Transverse colon (tissue), 3 donors: ENCODE data around the gene TNNI3.

ENCODE experiments used
- POLR2A ChIP-seq: fragments of 450-650 bp; IDR thresholded peaks from one replicate; pipeline ENCODE4 v1.6.1; 2016; ENCODE audit warnings: antibody characterized with exemption, mild to moderate bottlenecking, moderate library complexity
- TF ChIP-seq, protein P1 (sequence below), 5 experiments: fragments of 200-600 bp in 3 of 5; fragments of 450-650 bp in 2 of 5; sonication (generic) in 3 of 5; IDR thresholded peaks; 1 replicate in 2 of 5; 2 replicates in 3 of 5; pipeline ENCODE4 v1.5.1; 2016 to 2017; ENCODE audit warnings: antibody characterized with exemption in 5 of 5, inconsistent platforms in 3 of 5, mild to moderate bottlenecking in 2 of 5, moderate library complexity in 1 of 5

DNA sequence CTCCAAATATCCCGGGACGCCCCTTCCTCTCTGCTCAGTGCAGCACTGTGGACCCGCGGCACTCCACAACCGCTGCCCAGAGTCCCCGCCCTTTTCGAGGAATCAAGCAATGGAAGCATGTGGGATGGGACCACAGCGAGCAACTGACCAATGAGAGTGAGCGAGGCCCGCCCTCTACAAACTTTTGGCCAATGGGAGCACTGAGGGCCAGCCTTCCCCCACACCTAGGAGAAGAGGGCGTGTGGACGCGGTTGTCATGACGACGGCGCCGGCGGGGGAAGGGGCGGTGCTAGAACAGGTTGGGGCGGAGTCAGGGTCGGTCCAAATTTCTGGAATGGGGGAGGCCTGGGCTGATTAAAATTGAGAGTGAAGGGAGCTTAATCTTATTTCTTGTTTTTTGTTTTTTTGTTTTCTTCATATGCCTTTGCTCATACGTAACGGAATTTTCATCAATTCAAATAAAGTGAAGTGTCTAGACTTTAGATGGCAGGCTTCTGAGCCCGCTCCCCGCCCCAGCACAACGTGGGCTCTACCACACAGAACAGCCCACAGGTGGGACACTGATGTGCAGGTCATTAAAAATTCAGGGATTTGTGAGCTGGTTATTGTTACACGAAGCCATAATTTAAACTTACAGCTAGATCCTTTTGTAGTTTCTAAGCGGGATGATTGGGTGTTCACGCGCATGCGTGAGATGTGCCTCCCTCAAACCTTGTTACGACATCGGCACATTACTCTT lies 9.2 kb upstream of the TNNI3 start, which contains the start of gene DNAAF3:
- no peak for TF ChIP-seq POLR2A
- TF ChIP-seq, protein P1, sequence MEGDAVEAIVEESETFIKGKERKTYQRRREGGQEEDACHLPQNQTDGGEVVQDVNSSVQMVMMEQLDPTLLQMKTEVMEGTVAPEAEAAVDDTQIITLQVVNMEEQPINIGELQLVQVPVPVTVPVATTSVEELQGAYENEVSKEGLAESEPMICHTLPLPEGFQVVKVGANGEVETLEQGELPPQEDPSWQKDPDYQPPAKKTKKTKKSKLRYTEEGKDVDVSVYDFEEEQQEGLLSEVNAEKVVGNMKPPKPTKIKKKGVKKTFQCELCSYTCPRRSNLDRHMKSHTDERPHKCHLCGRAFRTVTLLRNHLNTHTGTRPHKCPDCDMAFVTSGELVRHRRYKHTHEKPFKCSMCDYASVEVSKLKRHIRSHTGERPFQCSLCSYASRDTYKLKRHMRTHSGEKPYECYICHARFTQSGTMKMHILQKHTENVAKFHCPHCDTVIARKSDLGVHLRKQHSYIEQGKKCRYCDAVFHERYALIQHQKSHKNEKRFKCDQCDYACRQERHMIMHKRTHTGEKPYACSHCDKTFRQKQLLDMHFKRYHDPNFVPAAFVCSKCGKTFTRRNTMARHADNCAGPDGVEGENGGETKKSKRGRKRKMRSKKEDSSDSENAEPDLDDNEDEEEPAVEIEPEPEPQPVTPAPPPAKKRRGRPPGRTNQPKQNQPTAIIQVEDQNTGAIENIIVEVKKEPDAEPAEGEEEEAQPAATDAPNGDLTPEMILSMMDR (IDR thresholded peaks at IDR 0.05) = peak in 1 of 5 experiments; percentile 31
